ENCODE data around the gene SATB2.

SATB2 gene

GRCh38 chr2:199395311-199395710, 62.4 kb downstream of the SATB2 start:
- no peak for DNase-seq (ENCODE audit: low spot score)
- TF ChIP-seq CTCF (IDR thresholded peaks at IDR 0.05; ENCODE audit: extremely low read depth, insufficient read depth, missing control alignments), result no peak
- in situ Hi-C loops (cut with MboI; ENCODE audit: low pct_unique_long_range_greater_than_20kb, low sequenced_read_pairs, unreplicated experiment), result no loop called here

GRCh38 chr2:199392363-199392762, 65.4 kb downstream of the SATB2 start:
- no peak for DNase-seq (ENCODE audit: low spot score)
- no peak for TF ChIP-seq CTCF (IDR thresholded peaks at IDR 0.05; ENCODE audit: extremely low read depth, insufficient read depth, missing control alignments)
- in situ Hi-C loops (cut with MboI; ENCODE audit: low pct_unique_long_range_greater_than_20kb, low sequenced_read_pairs, unreplicated experiment), result no loop called here

GRCh38 chr2:199388728-199389268, 68.9 kb downstream of the SATB2 start:
- DNase-seq (ENCODE audit: low spot score), result no peak
- TF ChIP-seq CTCF (IDR thresholded peaks at IDR 0.05; ENCODE audit: extremely low read depth, insufficient read depth, missing control alignments), result no peak
- in situ Hi-C loops (cut with MboI; ENCODE audit: low pct_unique_long_range_greater_than_20kb, low sequenced_read_pairs, unreplicated experiment), result no loop called here

GRCh38 chr2:199384043-199384442, 73.7 kb downstream of the SATB2 start:
- no peak for DNase-seq (ENCODE audit: low spot score)
- TF ChIP-seq CTCF (IDR thresholded peaks at IDR 0.05; ENCODE audit: extremely low read depth, insufficient read depth, missing control alignments), result no peak
- in situ Hi-C loops (cut with MboI; ENCODE audit: low pct_unique_long_range_greater_than_20kb, low sequenced_read_pairs, unreplicated experiment), result no loop called here

- DNase-seq (ENCODE audit: low spot score), result no peak
- no peak for TF ChIP-seq CTCF (IDR thresholded peaks at IDR 0.05; ENCODE audit: extremely low read depth, insufficient read depth, missing control alignments)
- in situ Hi-C loops (cut with MboI; ENCODE audit: low pct_unique_long_range_greater_than_20kb, low sequenced_read_pairs, unreplicated experiment), result no loop called here
These were observed 74.7 kb downstream of the SATB2 start for GRCh38 chr2:199383021-199383420.

- TF ChIP-seq CTCF (IDR thresholded peaks at IDR 0.05; ENCODE audit: extremely low read depth, insufficient read depth, missing control alignments), result no peak
- in situ Hi-C loops (cut with MboI; ENCODE audit: low pct_unique_long_range_greater_than_20kb, low sequenced_read_pairs, unreplicated experiment), result no loop called here
These were observed 75.6 kb downstream of the SATB2 start for GRCh38 chr2:199382091-199382490.

GRCh38 chr2:199381531-199381930, 76.2 kb downstream of the SATB2 start:
- DNase-seq (ENCODE audit: low spot score), result no peak
- TF ChIP-seq CTCF (IDR thresholded peaks at IDR 0.05; ENCODE audit: extremely low read depth, insufficient read depth, missing control alignments), result no peak
- in situ Hi-C loops (cut with MboI; ENCODE audit: low pct_unique_long_range_greater_than_20kb, low sequenced_read_pairs, unreplicated experiment), result no loop called here

More at GRCh38 chr2:199382091-199382490, 75.6 kb downstream of the SATB2 start:
- DNase-seq (ENCODE audit: low spot score), result no peak
